Measurements from ENCODE around the gene ASH1L.

GRCh38 chr1:155537193-155537592, 25.4 kb downstream of the ASH1L start:
- TF ChIP-seq POLR2A (IDR thresholded peaks at IDR 0.05; ENCODE audit: low read depth, low read length) = no peak
- no peak for TF ChIP-seq FOS (IDR thresholded peaks at IDR 0.05; ENCODE audit: borderline replicate concordance, insufficient read depth, low read length)
- no peak for TF ChIP-seq CTCF (IDR thresholded peaks at IDR 0.05; ENCODE audit: extremely low read depth in 1 of 2, insufficient read depth in 1 of 2, low read depth in 1 of 2, low read length in 2 of 2)
- no peak for TF ChIP-seq MAX (IDR thresholded peaks at IDR 0.05; ENCODE audit: insufficient read depth, insufficient read length)
- TF ChIP-seq JUN (IDR thresholded peaks at IDR 0.05; ENCODE audit: borderline replicate concordance, insufficient read depth, insufficient read length, low read depth) = no peak
- no peak for TF ChIP-seq POLR2AphosphoS5 (IDR thresholded peaks at IDR 0.05; ENCODE audit: insufficient read depth, low read depth, low read length)
- TF ChIP-seq EZH2 (IDR thresholded peaks at IDR 0.05; ENCODE audit: borderline replicate concordance, low read depth, low read length, severe bottlenecking) = no peak

Measured in endothelial cell of umbilical vein (primary cell).